GM18873 (cell line): ENCODE data around the gene EEF1AKMT3.

ENCODE experiments used
- ATAC-seq: cut with Tn5 transposase; IDR thresholded peaks from one replicate; pipeline ENCODE4 v1.9.1; 2021; ENCODE audit warnings: mild to moderate bottlenecking, moderate library complexity, moderate number of reproducible peaks; ENCODE audit not compliant: unreplicated experiment, low FRiP score

EEF1AKMT3 gene

GRCh38 chr12:57750561-57751431 is 21.6 kb upstream of the EEF1AKMT3 start:
- no peak for ATAC-seq

DNA sequence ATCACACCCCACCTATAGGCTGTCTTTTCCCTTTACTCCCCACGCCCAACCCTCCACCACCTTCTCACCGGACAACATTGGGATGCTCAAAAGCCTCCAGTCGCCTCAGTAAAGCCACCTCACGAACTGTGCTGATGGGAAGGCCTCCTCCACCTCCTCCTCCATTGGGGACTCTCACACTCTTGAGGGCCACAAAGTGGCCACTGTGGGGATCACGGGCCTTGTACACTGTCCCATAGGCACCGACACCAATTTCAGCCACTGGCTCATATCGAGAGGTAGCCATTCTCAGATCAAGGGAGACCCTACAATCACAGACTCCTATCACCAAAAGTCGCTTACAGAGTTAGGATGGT is 21.0 kb upstream of the EEF1AKMT3 start:
- ATAC-seq = no peak

- peak; percentile 79 for ATAC-seq
Observed at GRCh38 chr12:57751788-57752667, 20.4 kb upstream of the EEF1AKMT3 start, which contains the start of gene CDK4. CDK4 (minus strand) TSS chr12:57752310; CDS start chr12:57751717, 593 bp downstream.

DNA sequence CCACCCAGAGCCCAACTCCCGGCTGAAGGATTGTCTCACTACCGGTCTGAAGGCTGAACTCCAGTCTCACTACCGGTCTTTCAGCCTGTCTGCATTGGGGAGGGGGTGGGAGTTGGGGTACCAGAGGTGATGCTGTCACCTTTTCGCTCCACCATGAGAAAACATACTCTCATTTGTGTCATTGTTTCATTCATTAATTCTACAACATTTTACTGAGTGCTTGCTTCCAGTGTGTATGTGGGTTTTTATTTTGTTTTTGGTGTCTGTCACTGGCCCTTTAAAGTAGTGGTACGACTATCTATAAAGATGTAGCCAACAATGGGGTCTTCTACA is 19.8 kb upstream of the EEF1AKMT3 start:
- no peak for ATAC-seq

GRCh38 chr12:57753756-57754337 is 18.6 kb upstream of the EEF1AKMT3 start:
- no peak for ATAC-seq

DNA sequence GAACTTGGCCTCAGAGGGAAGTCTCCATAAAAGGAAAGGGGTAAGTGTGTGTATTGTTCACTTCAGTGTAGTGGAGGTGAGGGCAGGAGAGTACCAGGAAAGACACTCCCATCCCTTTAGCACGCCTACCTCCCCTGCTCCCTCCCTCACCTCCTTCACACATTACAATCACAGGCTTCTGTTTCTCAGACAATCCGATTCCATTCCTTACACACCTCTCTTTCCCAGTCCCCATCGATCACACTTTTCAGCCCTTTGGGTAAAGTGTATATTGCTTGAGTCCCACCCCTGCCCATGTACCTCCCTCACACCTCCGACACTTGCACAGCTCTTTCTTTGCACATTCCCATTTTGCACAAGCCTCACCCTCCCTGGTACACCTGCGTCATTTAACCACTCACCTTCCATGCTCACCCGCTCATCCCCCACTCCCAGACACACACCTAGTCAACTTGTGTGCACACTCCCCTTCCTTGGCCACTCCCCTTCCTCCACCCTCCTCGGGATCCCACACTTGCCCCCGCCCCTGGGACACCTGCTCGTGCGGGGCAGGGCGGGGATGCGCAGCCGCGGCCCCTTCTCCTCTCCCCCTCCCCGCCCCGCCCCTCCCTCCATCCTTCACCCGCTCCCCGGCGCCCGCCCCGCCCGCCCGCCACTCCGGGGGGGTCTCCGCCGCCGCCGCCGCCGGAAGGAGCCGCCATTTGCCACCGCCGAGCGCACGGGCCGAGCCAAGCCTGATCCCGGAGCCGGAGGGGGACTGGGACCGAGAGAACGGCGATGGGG is 17.8 kb upstream of the EEF1AKMT3 start, which contains the start of gene MARCHF9:
Gene MARCHF9 (plus strand): TSS at position 693 of the 783 bp plus-strand sequence. CDS start 426 bp downstream, outside the sequence.
- ATAC-seq = no peak

GRCh38 chr12:57755194-57755453 is 17.3 kb upstream of the EEF1AKMT3 start:
- no peak for ATAC-seq

GRCh38 chr12:57755454-57756372 is 16.7 kb upstream of the EEF1AKMT3 start:
- ATAC-seq = no peak

GRCh38 chr12:57756406-57757341 is 15.7 kb upstream of the EEF1AKMT3 start:
- no peak for ATAC-seq

DNA sequence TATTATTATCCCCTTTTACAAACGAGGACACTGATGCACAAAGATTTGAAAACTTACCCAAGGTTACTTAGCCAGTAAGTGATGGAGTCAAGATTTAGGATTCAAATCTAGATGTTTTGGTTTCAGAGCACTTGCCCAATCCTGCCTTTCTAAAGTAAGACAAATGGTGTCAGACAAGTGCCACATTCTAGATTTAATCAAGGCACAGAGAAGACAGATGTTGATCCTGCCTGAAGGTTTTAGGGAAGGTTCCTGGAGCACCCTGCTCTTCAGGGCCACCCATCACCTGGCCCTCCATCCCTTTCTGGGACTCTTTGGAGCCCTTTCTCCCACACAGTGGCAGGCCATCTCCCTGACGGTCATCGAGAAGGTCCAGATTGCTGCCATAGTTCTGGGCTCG is 14.6 kb upstream of the EEF1AKMT3 start:
- ATAC-seq = no peak

- no peak for ATAC-seq
Observed at GRCh38 chr12:57758552-57759359, 13.7 kb upstream of the EEF1AKMT3 start.

GRCh38 chr12:57759360-57759980 is 12.9 kb upstream of the EEF1AKMT3 start:
- no peak for ATAC-seq

DNA sequence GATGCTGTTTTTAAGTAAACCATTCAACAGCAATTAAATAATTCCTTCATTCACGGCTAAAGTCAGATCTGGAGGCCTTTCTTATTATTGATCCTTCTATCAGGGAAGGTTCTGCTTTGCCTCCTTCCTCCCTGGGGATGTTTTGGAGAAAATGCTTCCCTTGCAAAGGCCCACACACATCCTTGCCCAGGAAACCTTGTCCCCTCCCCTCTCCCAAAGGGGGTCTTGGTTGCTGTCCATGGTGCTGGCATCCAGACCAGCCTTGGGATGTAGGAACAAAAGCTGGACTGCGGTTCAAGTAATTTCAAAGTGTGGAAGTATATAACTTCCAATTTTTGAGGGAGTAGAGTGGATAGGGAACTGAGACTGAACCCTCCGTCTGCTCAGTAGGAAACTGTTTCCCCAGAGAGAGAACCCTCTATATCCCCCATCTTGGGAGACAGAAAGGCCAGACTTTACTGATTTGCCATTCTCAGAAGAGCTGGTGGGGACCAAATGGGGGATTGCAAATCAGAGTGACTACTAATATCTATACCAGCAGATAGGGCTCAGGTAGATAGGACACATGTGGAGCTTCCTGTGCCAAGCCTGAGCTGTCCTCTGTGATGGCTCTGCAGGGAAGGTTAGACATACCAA is 11.9 kb upstream of the EEF1AKMT3 start:
- ATAC-seq = no peak

DNA sequence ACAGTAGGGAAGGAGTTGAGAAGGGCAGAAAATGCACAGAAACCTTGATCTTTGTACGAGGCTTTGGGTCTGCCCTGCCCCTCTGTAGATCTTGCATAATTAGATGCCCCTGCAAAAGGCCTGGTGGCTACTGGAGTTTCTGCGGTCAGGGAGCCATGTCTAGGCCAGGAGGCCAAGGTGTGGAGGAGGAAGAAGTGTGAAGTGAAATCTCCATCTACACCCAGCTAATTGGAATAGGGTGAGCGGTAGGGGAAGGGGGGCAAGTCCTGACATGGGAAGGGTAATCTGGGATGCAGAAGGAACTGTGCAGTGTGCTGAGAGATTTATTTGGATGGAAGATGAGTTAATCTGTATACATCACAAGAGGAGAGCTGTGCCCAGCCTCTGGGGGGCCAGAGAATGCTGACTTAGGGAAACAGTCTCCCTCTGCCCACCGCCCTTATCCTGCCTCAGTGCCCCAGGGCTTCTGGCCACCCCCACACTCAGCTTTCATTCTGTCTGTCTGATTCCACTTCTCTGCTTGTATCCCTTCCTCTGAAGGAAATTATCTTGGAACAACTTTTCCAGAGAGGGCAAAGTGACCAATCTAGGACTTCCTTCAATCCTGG is 10.9 kb upstream of the EEF1AKMT3 start:
- no peak for ATAC-seq

- no peak for ATAC-seq
Observed at GRCh38 chr12:57762463-57762862, 10.0 kb upstream of the EEF1AKMT3 start.
